GM23248 (cell line): ENCODE measurements around the gene NBPF3. TPM values are rescaled to one million over a fixed set of nuclear protein-coding genes. Genes with fewer than 3 reads are reported as not detected.
"Not testable (repeated sequence)": the region's sequence is repeated elsewhere in the genome, so short reads cannot be mapped to it uniquely, and the experiment has no call there.

ENCODE experiments used
- DNase-seq: peaks from one replicate; pipeline ENCODE4 v3.0.0-alpha.2; 2015
- H2AFZ ChIP-seq: fragments of 200-600 bp; sonication (generic); 2 replicates; pipeline ENCODE4 v1.6.1; 2016; ENCODE audit warnings: antibody characterized with exemption
- H3F3A ChIP-seq: fragments of 200-600 bp; sonication (generic); 2 replicates; pipeline ENCODE4 v1.6.1; 2016; ENCODE audit warnings: mild to moderate bottlenecking, antibody characterized with exemption, mixed run types; ENCODE audit not compliant: insufficient read depth
- H3K27ac ChIP-seq: fragments of 200-600 bp; sonication (generic); 2 replicates; pipeline ENCODE4 v1.5.1; 2016; ENCODE audit warnings: mild to moderate bottlenecking
- H3K27me3 ChIP-seq: fragments of 200-600 bp; sonication (generic); replicated peaks from 2 replicates; pipeline ENCODE4 v1.6.1; 2016; ENCODE audit warnings: mild to moderate bottlenecking; ENCODE audit not compliant: insufficient read depth
- H3K36me3 ChIP-seq: fragments of 200-600 bp; sonication (generic); 2 replicates; pipeline ENCODE4 v1.6.1; 2016; ENCODE audit warnings: low read depth, mild to moderate bottlenecking
- H3K4me1 ChIP-seq: fragments of 200-600 bp; sonication (generic); 2 replicates; pipeline ENCODE4 v1.6.1; 2016; ENCODE audit warnings: mild to moderate bottlenecking; ENCODE audit not compliant: insufficient read depth
- H3K4me2 ChIP-seq: fragments of 200-600 bp; sonication (generic); one replicate; pipeline ENCODE4 v1.6.1; 2016; ENCODE audit warnings: mild to moderate bottlenecking; ENCODE audit not compliant: unreplicated experiment
- H3K4me3 ChIP-seq: fragments of 200-600 bp; sonication (generic); 2 replicates; pipeline ENCODE4 v1.5.1; 2016; ENCODE audit warnings: mild to moderate bottlenecking
- H3K79me2 ChIP-seq: fragments of 200-600 bp; sonication (generic); 2 replicates; pipeline ENCODE4 v1.6.1; 2016; ENCODE audit warnings: mild to moderate bottlenecking; ENCODE audit not compliant: insufficient read depth
- H3K9ac ChIP-seq: fragments of 200-600 bp; sonication (generic); 2 replicates; pipeline ENCODE4 v1.6.1; 2016; ENCODE audit warnings: mild to moderate bottlenecking
- H3K9me2 ChIP-seq: fragments of 200-600 bp; sonication (generic); 2 replicates; pipeline ENCODE4 v1.6.1; 2016; ENCODE audit warnings: mixed run types, mild to moderate bottlenecking, moderate library complexity; ENCODE audit not compliant: insufficient read depth
- H3K9me3 ChIP-seq: fragments of 200-600 bp; sonication (generic); one replicate; pipeline ENCODE4 v1.6.1; 2017; ENCODE audit warnings: low read depth
- H4K20me1 ChIP-seq: fragments of 200-600 bp; sonication (generic); 2 replicates; pipeline ENCODE4 v1.6.0; 2016; ENCODE audit not compliant: insufficient read depth
- EZH2 ChIP-seq: fragments of 200-600 bp; sonication (generic); IDR thresholded peaks from 2 replicates; pipeline ENCODE4 v1.6.1; 2018; ENCODE audit warnings: antibody characterized with exemption, mild to moderate bottlenecking; ENCODE audit not compliant: insufficient read depth, poor library complexity, severe bottlenecking
- EZH2phosphoT487 ChIP-seq: fragments of 200-600 bp; sonication (generic); IDR thresholded peaks from 2 replicates; pipeline ENCODE4 v1.6.1; 2018; ENCODE audit warnings: antibody characterized with exemption, moderate library complexity, mild to moderate bottlenecking, low read depth; ENCODE audit not compliant: insufficient read depth
- WGBS, 2 experiments: methylation state at CpG; one replicate each; pipeline ENCODE4 v1.1.6; 2015 to 2017; ENCODE audit warnings: low lambda C conversion rate in 2 of 2, low coverage in 1 of 2; ENCODE audit errors: missing lambda C conversion rate in 2 of 2; 5-methylcytosine and 5-hydroxymethylcytosine counted together
- in situ Hi-C: fragments of 300-500 bp; cut with MboI; formaldehyde crosslinking; loops from 2 replicates; pipeline ENCODE4 v1.15.0; 2020
- polyA plus RNA-seq: library from polyadenylated mRNA; unstranded; fragments of >200 nt; fragmentation: Nextera tagmentation; extraction: Ambion mirVana; gene quantifications from 2 replicates; pipeline ENCODE4 v1.2.1, GENCODE V29; 2016
- total RNA-seq: library from RNA; depleted of rRNA; stranded (reverse); fragments of >200 nt; shearing (Covaris generic); gene quantifications from 2 replicates; pipeline ENCODE4 v1.2.3, GENCODE V29; 2014

NBPF3 gene
- total and polyA plus RNA-seq, 2 experiments from 2014 or later: 8.9 to 14.1 TPM

DNA sequence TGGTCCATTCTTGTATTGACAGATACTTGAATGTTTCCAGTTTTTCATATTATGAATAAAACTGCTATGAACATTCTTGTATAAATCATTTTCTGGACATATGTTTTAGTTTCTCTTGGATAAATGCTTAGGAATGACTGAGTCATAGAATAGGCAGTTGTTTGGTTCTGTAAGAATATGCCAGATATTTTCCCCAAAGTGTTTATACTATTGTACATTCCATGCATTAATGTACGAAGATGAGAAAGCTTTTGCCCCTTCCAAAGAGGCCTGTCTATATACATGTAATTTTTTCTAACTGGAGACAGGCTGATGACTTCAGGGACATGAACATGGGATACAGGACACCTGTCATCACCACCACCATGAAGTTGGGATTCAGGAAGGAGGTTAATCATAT is 11.3 kb downstream of the NBPF3 start:
- in situ Hi-C loops: no loop called here
- Histone ChIP-seq H3K4me2 (peak overlapping the region; percentile 65), H3K9ac (no peak overlapping the region), H4K20me1 (no peaks in the 10 kb centered on the region), H3K9me3 (no peaks in the 10 kb centered on the region), H2AFZ (no peak overlapping the region), H3K27me3 (no peaks in the 10 kb centered on the region), H3K27ac (peak overlapping the region; percentile 54), H3K79me2 (no peaks in the 10 kb centered on the region), H3K4me1 (peaks cover 46% of the 10 kb centered on the region), H3K4me3 (peak overlapping the region; percentile 35; the same call in 1 of the 2 replicates), H3F3A (peaks cover 45% of the 10 kb centered on the region), H3K9me2 (no peaks in the 10 kb centered on the region), H3K36me3 (0 out of 2 replicates have a peak, but pooled peaks cover 3% of the 10 kb centered on the region)
- peak; percentile 78 for DNase-seq
- 0 to 5% methylated on average over 1 of the region's 1 CpG for WGBS, 2 experiments
- no peak for TF ChIP-seq EZH2phosphoT487

DNA sequence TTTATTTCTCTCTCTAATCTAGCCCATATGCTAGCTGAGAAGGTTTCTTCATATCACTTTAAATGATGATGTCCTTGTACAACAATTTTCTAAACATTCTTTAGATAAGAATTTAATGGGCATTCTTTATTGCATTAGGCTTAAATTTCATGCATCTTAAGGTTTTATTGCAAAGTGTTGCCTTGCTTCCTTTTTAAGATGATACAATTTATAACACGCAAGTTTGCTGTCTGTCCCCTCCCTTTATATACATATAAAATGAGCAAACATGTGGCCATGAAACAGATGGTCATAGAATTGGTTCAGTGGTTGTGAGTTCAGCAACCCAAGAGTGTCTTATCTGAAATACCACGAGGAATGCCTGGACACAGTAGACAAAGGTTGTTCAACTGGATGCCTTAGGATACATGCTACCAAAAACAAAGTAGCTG is 12.1 kb downstream of the NBPF3 start:
- in situ Hi-C loops: no loop called here
- H3K79me2 ChIP-seq: no peaks in the 10 kb centered on the region
- no peaks in the 10 kb centered on the region for H3K9me2 ChIP-seq
- peak; percentile 36 for DNase-seq
- H3K4me2 ChIP-seq: peak overlapping the region; percentile 65
- TF ChIP-seq EZH2: no peak
- no peak for TF ChIP-seq EZH2phosphoT487
- no peak overlapping the region for H2AFZ ChIP-seq
- H3K27ac ChIP-seq: peak overlapping the region; percentile 54
- H3K4me1 ChIP-seq: peaks cover 46% of the 10 kb centered on the region
- H3K9ac ChIP-seq: no peak overlapping the region
- no peaks in the 10 kb centered on the region for H3K27me3 ChIP-seq
- WGBS, 2 experiments: 62 to 75% methylated on average over 2 of the region's 2 CpGs
- no peaks in the 10 kb centered on the region for H3K9me3 ChIP-seq
- 0 out of 2 replicates have a peak, but pooled peaks cover 3% of the 10 kb centered on the region for H3K36me3 ChIP-seq
- no peaks in the 10 kb centered on the region for H4K20me1 ChIP-seq
- peaks cover 45% of the 10 kb centered on the region for H3F3A ChIP-seq
- peak overlapping the region; percentile 35; the same call in 1 of the 2 replicates for H3K4me3 ChIP-seq

DNA sequence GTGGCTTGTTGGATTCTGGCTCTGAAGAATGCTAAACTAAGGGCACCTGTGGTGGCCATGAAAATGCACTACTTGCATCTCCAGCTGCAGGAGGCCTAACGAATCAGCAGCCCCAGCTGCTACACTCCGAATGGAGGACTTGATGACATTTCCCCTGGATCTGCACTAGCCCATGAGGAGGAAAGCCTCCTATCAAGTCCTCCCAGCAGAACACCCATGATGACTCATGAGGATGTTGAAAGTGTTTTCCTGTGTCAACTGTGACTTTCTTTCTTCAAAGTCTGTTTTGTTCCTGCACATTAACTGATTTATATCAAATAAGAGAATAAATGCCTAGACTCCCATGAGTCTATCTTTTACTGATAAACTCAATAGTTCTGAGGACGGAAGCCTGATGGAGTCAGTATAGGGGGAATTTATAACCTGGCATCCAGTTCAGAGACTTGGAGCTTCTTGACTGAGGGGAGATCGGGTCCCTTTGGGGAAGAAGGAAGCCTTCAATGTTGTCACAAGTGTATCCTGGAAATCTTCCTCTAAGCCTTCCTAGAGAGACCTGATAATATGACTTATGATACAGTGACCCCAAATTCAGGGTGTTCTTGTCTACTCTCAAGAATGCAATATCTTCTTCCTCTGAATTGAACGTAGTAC is 14.2 kb downstream of the NBPF3 start:
- in situ Hi-C loops, H3K9me2 ChIP-seq, H3K9me3 ChIP-seq, H3K4me3 ChIP-seq, H4K20me1 ChIP-seq, H3K27me3 ChIP-seq, H3K79me2 ChIP-seq, H2AFZ ChIP-seq, H3K9ac ChIP-seq, H3K36me3 ChIP-seq: not testable (repeated sequence)
- Histone ChIP-seq H3K27ac (peak overlapping the region; percentile 31; the same call in 1 of the 2 replicates), H3F3A (peaks cover 45% of the 10 kb centered on the region), H3K4me2 (peak overlapping the region; percentile 27), H3K4me1 (peaks cover 46% of the 10 kb centered on the region)
- 47 to 50% methylated on average over 5 of the region's 5 CpGs for WGBS, 2 experiments
- peak; percentile 86 for DNase-seq

DNA sequence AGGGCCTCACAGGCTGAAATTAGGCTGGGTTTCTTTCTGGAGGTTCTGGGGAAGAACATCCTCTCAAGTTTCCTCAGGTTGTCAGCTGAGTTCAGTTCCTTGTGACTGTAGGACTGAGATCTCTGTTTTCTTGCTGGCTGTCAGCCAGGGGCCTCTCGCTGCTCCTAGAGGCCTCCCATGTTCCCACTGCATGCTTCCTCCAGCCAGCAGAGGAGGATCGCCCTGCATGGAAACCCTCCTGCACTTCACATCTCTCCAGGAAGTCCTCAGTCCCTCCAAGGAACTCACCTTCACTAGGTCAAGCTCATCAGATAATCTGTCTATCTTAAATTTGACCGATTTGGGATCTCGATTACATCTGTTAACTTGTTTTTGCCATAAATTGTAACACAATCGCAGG is 15.0 kb downstream of the NBPF3 start:
- H3K27me3 ChIP-seq, H3K79me2 ChIP-seq, H3K4me3 ChIP-seq, H2AFZ ChIP-seq, H3K9me2 ChIP-seq, H3K9me3 ChIP-seq, in situ Hi-C loops, H3K27ac ChIP-seq, H3K36me3 ChIP-seq, H4K20me1 ChIP-seq, DNase-seq, H3K4me2 ChIP-seq, H3K9ac ChIP-seq: not testable (repeated sequence)
- Histone ChIP-seq H3F3A (peaks cover 43% of the 10 kb centered on the region), H3K4me1 (peaks cover 45% of the 10 kb centered on the region)
- 92 to 95% methylated on average over 4 to 5 of the region's 5 CpGs for WGBS, 2 experiments

DNA sequence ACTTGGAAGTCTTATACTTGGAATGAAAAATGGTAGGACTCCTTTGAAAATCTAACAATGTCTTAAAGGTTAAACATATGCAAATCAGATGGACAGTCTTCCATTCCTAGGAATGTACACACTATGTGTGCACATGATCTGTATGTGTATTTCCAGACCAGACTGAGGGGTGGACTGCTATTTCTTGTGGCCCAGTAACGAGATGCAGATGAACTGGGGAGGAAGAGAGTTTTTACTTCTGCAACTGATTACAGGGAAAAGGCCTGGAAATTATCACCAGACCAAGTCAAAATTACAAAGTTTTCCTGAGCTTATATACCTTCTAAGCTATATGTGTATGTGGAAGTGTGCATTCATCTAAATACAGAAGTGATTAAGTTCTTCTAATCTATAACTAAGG is 17.7 kb downstream of the NBPF3 start:
- Histone ChIP-seq H3F3A (peaks cover 17% of the 10 kb centered on the region), H3K4me1 (peaks cover 18% of the 10 kb centered on the region), H3K4me3 (no peak overlapping the region), H2AFZ (no peak overlapping the region), H3K27me3 (no peaks in the 10 kb centered on the region), H4K20me1 (no peaks in the 10 kb centered on the region), H3K79me2 (no peaks in the 10 kb centered on the region), H3K27ac (no peak overlapping the region), H3K9ac (no peak overlapping the region), H3K36me3 (no peaks in the 10 kb centered on the region), H3K9me3 (no peaks in the 10 kb centered on the region), H3K4me2 (no peak overlapping the region), H3K9me2 (no peaks in the 10 kb centered on the region)
- TF ChIP-seq EZH2 (no peak), EZH2phosphoT487 (no peak)
- in situ Hi-C loops: no loop called here
- 71 to 76% methylated on average over 1 of the region's 1 CpG for WGBS, 2 experiments
- DNase-seq: no peak

DNA sequence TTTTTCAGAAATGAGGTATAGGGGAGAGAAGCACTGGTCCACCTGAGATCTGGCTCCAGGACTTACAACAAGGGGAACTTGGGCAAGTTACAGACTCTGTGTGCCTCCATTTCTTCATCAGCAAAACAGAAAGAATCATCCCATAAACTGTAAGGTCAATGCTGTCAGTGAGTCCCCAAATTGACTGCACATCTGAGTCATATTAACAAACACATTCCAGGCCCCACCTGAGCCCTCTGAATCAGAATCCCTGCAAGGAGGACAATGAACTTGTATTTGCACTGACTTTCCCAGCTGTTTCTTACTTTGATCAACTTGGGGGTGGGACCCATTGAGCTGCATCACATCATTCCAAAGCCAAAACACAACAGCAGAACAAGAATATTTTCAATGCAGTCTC is 25.2 kb downstream of the NBPF3 start:
- H3K4me1 ChIP-seq, H3K4me2 ChIP-seq, in situ Hi-C loops: not testable (repeated sequence)

DNA sequence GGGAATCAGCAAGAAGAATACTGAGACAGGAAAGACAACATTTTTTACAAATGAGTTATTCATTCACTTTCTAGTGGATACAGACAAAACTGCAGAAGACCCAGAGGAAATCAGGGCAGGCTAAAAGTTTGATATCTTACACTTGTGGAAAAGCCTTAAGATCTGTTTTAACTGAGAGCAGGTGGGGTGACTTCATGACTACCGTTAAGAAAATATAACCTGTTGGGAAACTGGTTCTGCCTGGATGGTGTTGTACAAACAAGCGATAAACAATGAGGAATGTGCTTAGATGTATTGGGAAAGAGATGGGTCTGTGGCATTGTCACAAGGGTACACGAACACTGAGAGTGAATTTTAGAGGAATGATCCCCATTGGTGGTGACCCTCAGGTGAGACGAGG is 28.0 kb downstream of the NBPF3 start:
- H3K4me2 ChIP-seq, H3K27ac ChIP-seq, H3K4me1 ChIP-seq, H3K79me2 ChIP-seq, H3F3A ChIP-seq, in situ Hi-C loops, H3K4me3 ChIP-seq, H2AFZ ChIP-seq, DNase-seq, H4K20me1 ChIP-seq, H3K27me3 ChIP-seq, H3K36me3 ChIP-seq, H3K9me2 ChIP-seq, H3K9me3 ChIP-seq, H3K9ac ChIP-seq: not testable (repeated sequence)
- 80 to 91% methylated on average over 4 of the region's 4 CpGs for WGBS, 2 experiments

More for the DNA sequence above, 25.2 kb downstream of the NBPF3 start:
- not testable (repeated sequence) for H2AFZ ChIP-seq, H3K9ac ChIP-seq, H3K36me3 ChIP-seq, H4K20me1 ChIP-seq, H3K27me3 ChIP-seq, H3F3A ChIP-seq, DNase-seq, H3K27ac ChIP-seq, H3K9me2 ChIP-seq, H3K9me3 ChIP-seq, H3K79me2 ChIP-seq, H3K4me3 ChIP-seq
